Inflammatory macrophage treated with lipopolysaccharide for 1 hour (primary cell): ENCODE measurements around the gene IL4I1.

Source experiments
- DNase-seq, 2 donors: peaks; one replicate each; pipeline ENCODE4 v3.0.0-alpha.2; 2020 to 2022

The IL4I1 gene

GRCh38 chr19:49923055-49924003 is 26.6 kb upstream of the IL4I1 start:
- peak; percentile 41 to 65 for DNase-seq

- DNase-seq, result peak; percentile 18 to 62
Observed at GRCh38 chr19:49921871-49922795, 25.4 kb upstream of the IL4I1 start.

- DNase-seq, result no peak
Observed at GRCh38 chr19:49920624-49921363, 24.1 kb upstream of the IL4I1 start.

GRCh38 chr19:49918089-49918488 is 21.4 kb upstream of the IL4I1 start:
- DNase-seq, result no peak

GRCh38 chr19:49916839-49917733 is 20.4 kb upstream of the IL4I1 start:
- peak; percentile 80 to 93 for DNase-seq

- no peak for DNase-seq
Observed at GRCh38 chr19:49915271-49915670, 18.6 kb upstream of the IL4I1 start.

- DNase-seq, result no peak
Observed at GRCh38 chr19:49913720-49914119, 17.0 kb upstream of the IL4I1 start.

GRCh38 chr19:49912965-49913685 is 16.4 kb upstream of the IL4I1 start:
- no peak for DNase-seq

GRCh38 chr19:49911381-49912145 is 14.9 kb upstream of the IL4I1 start:
- DNase-seq, result peak; percentile 82 to 87

GRCh38 chr19:49910179-49910578 is 13.5 kb upstream of the IL4I1 start:
- DNase-seq, result no peak

GRCh38 chr19:49908480-49909420 is 12.1 kb upstream of the IL4I1 start:
- no peak for DNase-seq

GRCh38 chr19:49907745-49908446 is 11.2 kb upstream of the IL4I1 start:
- DNase-seq, result no peak

GRCh38 chr19:49906879-49907564 is 10.3 kb upstream of the IL4I1 start:
- no peak for DNase-seq

- peak; percentile 57 to 68 for DNase-seq
Observed at GRCh38 chr19:49904136-49904535, 7.4 kb upstream of the IL4I1 start.

GRCh38 chr19:49895566-49896297 is 955 bp downstream of the IL4I1 start:
- no peak for DNase-seq

GRCh38 chr19:49894879-49895565 is 1.7 kb downstream of the IL4I1 start:
- peak; percentile 75 to 88 for DNase-seq
